Naive thymus-derived CD4-positive, alpha-beta T cell (primary cell): Measurements from ENCODE around the gene ARHGAP19. TPM values are rescaled to one million over a fixed set of nuclear protein-coding genes. Genes with fewer than 3 reads are reported as not detected.

ENCODE experiments used
- ATAC-seq: fragments of 150-1000 bp; cut with Tn5 transposase; 2 replicates; pipeline ENCODE4 v1.10.0; 2021; ENCODE audit warnings: mild to moderate bottlenecking, moderate library complexity
- CTCF ChIA-PET: fragments of 350-600 bp; sonication (Branson Sonifier 250); formaldehyde crosslinking; loops from one replicate; lab custom pipeline; 2021; ENCODE audit warnings: antibody characterized with exemption; lab: Charles Lee
- POLR2A ChIA-PET: fragments of 350-600 bp; sonication (Branson Sonifier 250); formaldehyde crosslinking; loops from one replicate; lab custom pipeline; 2021; ENCODE audit warnings: antibody characterized with exemption, inconsistent platforms; lab: Charles Lee
- DNase-seq, 9 donors: peaks; one replicate each; pipeline versions ENCODE4 v3.0.0 to v3.0.0-alpha.2; 2020 to 2022; ENCODE audit warnings: mixed read lengths in 1 of 9
- H3K27ac ChIP-seq: one replicate; pipeline ENCODE4 v1.7.0; 2013; ENCODE audit warnings: mild to moderate bottlenecking, low read depth, low read length, moderate library complexity
- H3K27me3 ChIP-seq, 2 donors: one replicate each; pipeline ENCODE4 v1.7.0; 2013; ENCODE audit warnings: low read length in 2 of 2, mild to moderate bottlenecking in 2 of 2, moderate library complexity in 2 of 2; ENCODE audit not compliant: control insufficient read depth in 2 of 2, insufficient read depth in 2 of 2
- H3K36me3 ChIP-seq, 3 experiments: 1 replicate in 2 of 3; 2 replicates in 1 of 3; pipeline ENCODE4 v1.7.0; 2013; ENCODE audit warnings: low read length in 3 of 3, mild to moderate bottlenecking in 3 of 3, moderate library complexity in 1 of 3; ENCODE audit not compliant: insufficient read depth in 3 of 3, control insufficient read depth in 2 of 3
- H3K4me1 ChIP-seq, 2 donors: one replicate each; pipeline ENCODE4 v1.7.0; 2013; ENCODE audit warnings: low read length in 2 of 2, mild to moderate bottlenecking in 2 of 2, moderate library complexity in 1 of 2; ENCODE audit not compliant: control insufficient read depth in 2 of 2, insufficient read depth in 2 of 2
- H3K4me3 ChIP-seq: 2 replicates; pipeline ENCODE4 v1.7.0; 2013; ENCODE audit warnings: mild to moderate bottlenecking, low read length
- H3K9me3 ChIP-seq, 3 experiments: 1 replicate in 2 of 3; 2 replicates in 1 of 3; pipeline ENCODE4 v1.7.0; 2013; ENCODE audit warnings: low read length in 3 of 3; ENCODE audit not compliant: control insufficient read depth in 2 of 3
- H3K27ac Mint-ChIP-seq, 9 donors: one replicate each; pipeline ENCODE4 v1.8.0; 2020 to 2022; ENCODE audit warnings: mixed read lengths in 9 of 9, mild to moderate bottlenecking in 8 of 9, moderate library complexity in 5 of 9, inconsistent platforms in 2 of 9
- H3K27me3 Mint-ChIP-seq, 5 donors: one replicate each; pipeline ENCODE4 v1.8.0; 2021 to 2022; ENCODE audit warnings: mixed read lengths in 5 of 5, mild to moderate bottlenecking in 1 of 5
- H3K36me3 Mint-ChIP-seq, 5 donors: one replicate each; pipeline ENCODE4 v1.8.0; 2020 to 2022; ENCODE audit warnings: mixed read lengths in 5 of 5, mild to moderate bottlenecking in 3 of 5, inconsistent platforms in 1 of 5
- H3K4me1 Mint-ChIP-seq, 7 donors: one replicate each; pipeline ENCODE4 v1.8.0; 2020 to 2022; ENCODE audit warnings: mixed read lengths in 7 of 7, mild to moderate bottlenecking in 3 of 7, inconsistent platforms in 1 of 7
- H3K4me3 Mint-ChIP-seq, 10 donors: one replicate each; pipeline ENCODE4 v1.8.0; 2020 to 2022; ENCODE audit warnings: mild to moderate bottlenecking in 10 of 10, mixed read lengths in 10 of 10, moderate library complexity in 6 of 10, inconsistent platforms in 2 of 10
- H3K9me3 Mint-ChIP-seq, 11 donors: one replicate each; pipeline ENCODE4 v1.8.0; 2020 to 2022; ENCODE audit warnings: mixed read lengths in 11 of 11, mild to moderate bottlenecking in 4 of 11, inconsistent platforms in 1 of 11, moderate library complexity in 1 of 11
- intact Hi-C, 2 donors: fragments of 100-400 bp; cut with micrococcal nuclease; formaldehyde crosslinking; loops; one replicate each; pipeline ENCODE4 v1.15.1; 2023
- polyA plus RNA-seq, 2 donors: library from polyadenylated mRNA; unstranded; fragments of 300-500 nt; fragmentation: Illumina TruSeq; gene quantifications; one replicate each; pipeline ENCODE4 v1.2.3, GENCODE V29; 2021
- total RNA-seq, 6 experiments: library from RNA in 5 of 6; stranded (reverse) in 5 of 6; gene quantifications; 1 replicate in 5 of 6; 2 replicates in 1 of 6; pipeline ENCODE4 v1.2.3 and lab custom pipeline; 2021 to 2026

The ARHGAP19 gene
- total and polyA plus RNA-seq, 7 experiments from 2014 or later: 5.7 to 40.1 (median 14.8) TPM

GRCh38 chr10:97259119-97259518 is 33.3 kb downstream of the ARHGAP19 start:
- ATAC-seq (no peak), DNase-seq (no peak)
- Mint-ChIP-seq H3K9me3 (peaks cover 0 to 7% (median 0%) of the 10 kb centered on the region in 11 donors), H3K4me3 (no peak overlapping the region), H3K36me3 (peaks cover 15 to 42% (median 36%) of the 10 kb centered on the region in 5 donors), H3K4me1 (peaks cover 0 to 9% (median 0%) of the 10 kb centered on the region in 7 donors), H3K27ac (peak overlapping the region in 2 of 9 donors; percentile 33 to 36), H3K27me3 (no peaks in the 10 kb centered on the region)
- POLR2A ChIA-PET: interaction anchor here (0.8 kb wide), 1 partner anchor 1148 kb away, joined by 3 read pairs; no protein-coding TSS in a partner anchor
- no peak overlapping the region for H3K4me3 ChIP-seq
- CTCF ChIA-PET: no interaction called here
- intact Hi-C loops: no loop called here
- H3K36me3 ChIP-seq: peaks cover 6 to 48% (median 7%) of the 10 kb centered on the region in 3 experiments
- no peaks in the 10 kb centered on the region for H3K27me3 ChIP-seq
- H3K9me3 ChIP-seq: no peaks in the 10 kb centered on the region
- no peak overlapping the region for H3K27ac ChIP-seq
- no peaks in the 10 kb centered on the region for H3K4me1 ChIP-seq

GRCh38 chr10:97256356-97256755 is 36.1 kb downstream of the ARHGAP19 start:
- intact Hi-C loops: no loop called here
- Mint-ChIP-seq H3K4me1 (peaks cover 0 to 6% (median 0%) of the 10 kb centered on the region in 7 donors), H3K9me3 (peaks cover 0 to 7% (median 0%) of the 10 kb centered on the region in 11 donors), H3K36me3 (peaks cover 26 to 47% (median 43%) of the 10 kb centered on the region in 5 donors), H3K4me3 (no peak overlapping the region), H3K27ac (peak overlapping the region in 1 of 9 donors; percentile 11), H3K27me3 (no peaks in the 10 kb centered on the region)
- Histone ChIP-seq H3K27me3 (no peaks in the 10 kb centered on the region), H3K36me3 (peaks cover 6 to 35% (median 7%) of the 10 kb centered on the region in 3 experiments), H3K4me3 (no peak overlapping the region), H3K9me3 (no peaks in the 10 kb centered on the region), H3K27ac (no peak overlapping the region), H3K4me1 (no peaks in the 10 kb centered on the region)
- ATAC-seq: no peak
- POLR2A ChIA-PET: no interaction called here
- DNase-seq: no peak
- CTCF ChIA-PET: no interaction called here

GRCh38 chr10:97255512-97256293 is 36.7 kb downstream of the ARHGAP19 start:
- DNase-seq (no peak), ATAC-seq (no peak)
- Mint-ChIP-seq H3K27me3 (no peaks in the 10 kb centered on the region), H3K4me3 (no peak overlapping the region), H3K4me1 (no peaks in the 10 kb centered on the region), H3K9me3 (peaks cover 0 to 7% (median 0%) of the 10 kb centered on the region in 11 donors), H3K27ac (peak overlapping the region in 3 of 9 donors; percentile 11 to 65 (median 54)), H3K36me3 (peaks cover 26 to 47% (median 44%) of the 10 kb centered on the region in 5 donors)
- H3K4me3 ChIP-seq: no peak overlapping the region
- POLR2A ChIA-PET: no interaction called here
- intact Hi-C loops: no loop called here
- H3K9me3 ChIP-seq: no peaks in the 10 kb centered on the region
- no peaks in the 10 kb centered on the region for H3K4me1 ChIP-seq
- no peak overlapping the region for H3K27ac ChIP-seq
- H3K36me3 ChIP-seq: peaks cover 6 to 35% (median 7%) of the 10 kb centered on the region in 3 experiments
- CTCF ChIA-PET: no interaction called here
- no peaks in the 10 kb centered on the region for H3K27me3 ChIP-seq

- ChIA-PET POLR2A (no interaction called here), CTCF (no interaction called here)
- Histone ChIP-seq H3K9me3 (no peaks in the 10 kb centered on the region), H3K4me3 (no peak overlapping the region), H3K4me1 (no peaks in the 10 kb centered on the region), H3K27ac (no peak overlapping the region), H3K36me3 (peaks cover 6 to 35% (median 7%) of the 10 kb centered on the region in 3 experiments), H3K27me3 (no peaks in the 10 kb centered on the region)
- no peak overlapping the region for H3K4me3 Mint-ChIP-seq
- H3K36me3 Mint-ChIP-seq: peaks cover 26 to 47% (median 46%) of the 10 kb centered on the region in 5 donors
- peak overlapping the region in 1 of 9 donors; percentile 2 for H3K27ac Mint-ChIP-seq
- no peak for ATAC-seq
- no peak for DNase-seq
- peaks cover 0 to 7% (median 0%) of the 10 kb centered on the region in 11 donors for H3K9me3 Mint-ChIP-seq
- no peaks in the 10 kb centered on the region for H3K27me3 Mint-ChIP-seq
- H3K4me1 Mint-ChIP-seq: no peaks in the 10 kb centered on the region
- intact Hi-C loops: no loop called here
Observed at GRCh38 chr10:97254694-97255093, 37.7 kb downstream of the ARHGAP19 start.

GRCh38 chr10:97250952-97251351 is 41.5 kb downstream of the ARHGAP19 start:
- H3K4me3 Mint-ChIP-seq: no peak overlapping the region
- no peaks in the 10 kb centered on the region for H3K27me3 Mint-ChIP-seq
- DNase-seq: no peak
- ChIA-PET POLR2A (no interaction called here), CTCF (no interaction called here)
- H3K27ac ChIP-seq: no peak overlapping the region
- H3K9me3 Mint-ChIP-seq: peaks cover 0 to 7% (median 0%) of the 10 kb centered on the region in 11 donors
- no peaks in the 10 kb centered on the region for H3K27me3 ChIP-seq
- H3K36me3 Mint-ChIP-seq: peaks cover 17 to 52% (median 42%) of the 10 kb centered on the region in 5 donors
- no peaks in the 10 kb centered on the region for H3K9me3 ChIP-seq
- H3K4me1 Mint-ChIP-seq: no peaks in the 10 kb centered on the region
- peaks cover 1 to 22% (median 7%) of the 10 kb centered on the region in 3 experiments for H3K36me3 ChIP-seq
- ATAC-seq: no peak
- H3K27ac Mint-ChIP-seq: no peak overlapping the region
- no peaks in the 10 kb centered on the region for H3K4me1 ChIP-seq
- intact Hi-C loops: no loop called here
- H3K4me3 ChIP-seq: no peak overlapping the region

GRCh38 chr10:97243836-97244235 is 48.6 kb downstream of the ARHGAP19 start:
- no peak overlapping the region for H3K4me3 Mint-ChIP-seq
- Histone ChIP-seq H3K4me3 (no peak overlapping the region), H3K4me1 (no peaks in the 10 kb centered on the region), H3K9me3 (no peaks in the 10 kb centered on the region), H3K27ac (no peak overlapping the region), H3K36me3 (peaks cover 5 to 21% (median 13%) of the 10 kb centered on the region in 3 experiments), H3K27me3 (no peaks in the 10 kb centered on the region)
- intact Hi-C loops: no loop called here
- no peak for ATAC-seq
- peak overlapping the region in 2 of 9 donors; percentile 15 to 41 for H3K27ac Mint-ChIP-seq
- H3K4me1 Mint-ChIP-seq: no peaks in the 10 kb centered on the region
- H3K36me3 Mint-ChIP-seq: peaks cover 0 to 46% (median 20%) of the 10 kb centered on the region in 5 donors
- peaks cover 0 to 1% (median 0%) of the 10 kb centered on the region in 11 donors for H3K9me3 Mint-ChIP-seq
- ChIA-PET POLR2A (no interaction called here), CTCF (no interaction called here)
- no peak for DNase-seq
- no peaks in the 10 kb centered on the region for H3K27me3 Mint-ChIP-seq
